Kidney (tissue), 14 donors: ENCODE data around the gene SCAPER. TPM values are rescaled to one million over a fixed set of nuclear protein-coding genes. Genes with fewer than 3 reads are reported as not detected.

Source experiments
- DNase-seq, 5 donors: peaks; one replicate each; pipeline ENCODE4 v3.0.0-alpha.2; 2013 to 2020
- FAIRE-seq: peaks from 2 replicates; lab custom pipeline; 2012; peaks lifted over from hg19 to GRCh38; lab: Jason Lieb, UNC
- H3K27ac ChIP-seq, 2 donors: one replicate each; pipeline ENCODE4 v1.7.0; 2013; ENCODE audit warnings: low read depth in 2 of 2, low read length in 2 of 2, inconsistent platforms in 1 of 2
- H3K27me3 ChIP-seq: one replicate; pipeline ENCODE4 v1.7.1; 2013; ENCODE audit warnings: low read length, inconsistent platforms; ENCODE audit not compliant: control insufficient read depth, insufficient read depth
- H3K36me3 ChIP-seq, 3 donors: one replicate each; pipeline versions ENCODE4 v1.7.0 to v1.7.1; 2013; ENCODE audit warnings: low read length in 3 of 3, control low read depth in 1 of 3, inconsistent platforms in 1 of 3; ENCODE audit not compliant: insufficient read depth in 3 of 3, control insufficient read depth in 2 of 3
- H3K4me1 ChIP-seq, 3 donors: one replicate each; pipeline versions ENCODE4 v1.7.0 to v1.7.1; 2013; ENCODE audit warnings: low read length in 3 of 3, inconsistent platforms in 1 of 3, low read depth in 1 of 3; ENCODE audit not compliant: control insufficient read depth in 2 of 3, insufficient read depth in 2 of 3
- H3K4me3 ChIP-seq, 3 donors: one replicate each; pipeline versions ENCODE4 v1.7.0 to v1.8.1; 2013; ENCODE audit warnings: low read length in 3 of 3, control low read depth in 1 of 3, inconsistent platforms in 1 of 3
- H3K9ac ChIP-seq, 3 donors: one replicate each; pipeline versions ENCODE4 v1.7.0 to v1.7.1; 2013; ENCODE audit warnings: low read length in 3 of 3, control low read depth in 1 of 3, inconsistent platforms in 1 of 3
- H3K9me3 ChIP-seq, 3 donors: one replicate each; pipeline versions ENCODE4 v1.7.0 to v1.7.1; 2013; ENCODE audit warnings: low read length in 3 of 3, control low read depth in 1 of 3, inconsistent platforms in 1 of 3; ENCODE audit not compliant: control insufficient read depth in 2 of 3, insufficient read depth in 1 of 3
- CTCF ChIP-seq: IDR thresholded peaks from 3 replicates; pipeline ENCODE4 v1.5.1; 2012; ENCODE audit warnings: mild to moderate bottlenecking, moderate library complexity, borderline replicate concordance; ENCODE audit not compliant: insufficient read depth; ENCODE audit errors: extremely low read depth
- intact Hi-C: fragments of 100-400 bp; cut with DNase I; formaldehyde crosslinking; loops from one replicate; pipeline ENCODE4 v1.11.1; 2022
- polyA plus RNA-seq: library from polyadenylated mRNA; stranded (reverse); fragments of 350-450 nt; fragmentation: Illumina TruSeq; extraction: RNeasy Lipid Tissue Mini Kit (QIAGEN cat#74804); gene quantifications from one replicate; pipeline ENCODE4 v1.2.3, GENCODE V29; 2014; ENCODE audit warnings: low read depth, low replicate concordance; ENCODE audit not compliant: insufficient read depth
- total RNA-seq: library from RNA; stranded (reverse); fragmentation: NEBNext Ultra II Directional; extraction: Animal tissue kit (Norgen Biotek cat#: 25700); gene quantifications from one replicate; pipeline ENCODE4 v1.2.1, GENCODE V29; 2021
- donor health status: control.
- donor health status: control.
- donor health status: control.
- donor health status: control.
- donor health status: control.
- donor health status: DM: yes; HTN: yes; CAD: no.
- donor health status: Normal renal cell carcinoma (clear cell type).

The SCAPER gene
- total and polyA plus RNA-seq, 2 donors from 2014 or later = 11.6 to 39.4 TPM

- DNase-seq = no peak
- no peak overlapping the region for H3K27ac ChIP-seq
- no peak for FAIRE-seq
- no peak overlapping the region for H3K4me3 ChIP-seq
- peaks cover 0 to 3% (median 0%) of the 10 kb centered on the region in 3 donors for H3K9me3 ChIP-seq
- no peaks in the 10 kb centered on the region for H3K27me3 ChIP-seq
- no peaks in the 10 kb centered on the region for H3K4me1 ChIP-seq
- H3K9ac ChIP-seq = no peak overlapping the region
- intact Hi-C loops = no loop called here
- no peak for TF ChIP-seq CTCF
- no peaks in the 10 kb centered on the region for H3K36me3 ChIP-seq
Observed at GRCh38 chr15:76555247-76555646, 349.9 kb downstream of the SCAPER start.

GRCh38 chr15:76553564-76553963 lies 351.6 kb downstream of the SCAPER start:
- TF ChIP-seq CTCF = no peak
- DNase-seq (no peak), FAIRE-seq (no peak)
- H3K4me1 ChIP-seq = no peaks in the 10 kb centered on the region
- no peak overlapping the region for H3K9ac ChIP-seq
- no peak overlapping the region for H3K27ac ChIP-seq
- no peaks in the 10 kb centered on the region for H3K27me3 ChIP-seq
- peaks cover 0 to 3% (median 0%) of the 10 kb centered on the region in 3 donors for H3K9me3 ChIP-seq
- H3K36me3 ChIP-seq = no peaks in the 10 kb centered on the region
- intact Hi-C loops = no loop called here
- H3K4me3 ChIP-seq = no peak overlapping the region

GRCh38 chr15:76553102-76553501 lies 352.0 kb downstream of the SCAPER start:
- TF ChIP-seq CTCF = no peak
- H3K4me1 ChIP-seq = no peaks in the 10 kb centered on the region
- H3K27me3 ChIP-seq = no peaks in the 10 kb centered on the region
- no peak overlapping the region for H3K4me3 ChIP-seq
- DNase-seq (no peak), FAIRE-seq (no peak)
- peaks cover 0 to 1% (median 0%) of the 10 kb centered on the region in 3 donors for H3K9me3 ChIP-seq
- H3K9ac ChIP-seq = no peak overlapping the region
- no peaks in the 10 kb centered on the region for H3K36me3 ChIP-seq
- no peak overlapping the region for H3K27ac ChIP-seq
- intact Hi-C loops = no loop called here

- DNase-seq (no peak), FAIRE-seq (no peak)
Observed at GRCh38 chr15:76546805-76547204, 358.3 kb downstream of the SCAPER start.

More at GRCh38 chr15:76546805-76547204, 358.3 kb downstream of the SCAPER start:
- no peaks in the 10 kb centered on the region for H3K27me3 ChIP-seq
- no peak overlapping the region for H3K27ac ChIP-seq
- no peak for TF ChIP-seq CTCF
- intact Hi-C loops = no loop called here
- H3K9ac ChIP-seq = no peak overlapping the region
- H3K36me3 ChIP-seq = no peaks in the 10 kb centered on the region
- H3K4me3 ChIP-seq = no peak overlapping the region
- H3K9me3 ChIP-seq = no peaks in the 10 kb centered on the region
- no peaks in the 10 kb centered on the region for H3K4me1 ChIP-seq
